GM18526 (cell line): ENCODE data around the gene PTGDS.

Experiments
- POLR2A ChIP-seq: IDR thresholded peaks from 3 replicates; pipeline ENCODE4 v1.6.1; 2011; ENCODE audit not compliant: insufficient read length; ENCODE audit errors: extremely low read depth

Gene PTGDS

GRCh38 chr9:136983656-136984314, 6.5 kb downstream of the PTGDS start:
- no peak for TF ChIP-seq POLR2A

- no peak for TF ChIP-seq POLR2A
These were observed 7.2 kb downstream of the PTGDS start for GRCh38 chr9:136984464-136985026.

GRCh38 chr9:136985027-136985602, 7.8 kb downstream of the PTGDS start:
- TF ChIP-seq POLR2A: no peak

- TF ChIP-seq POLR2A: no peak
These were observed 8.5 kb downstream of the PTGDS start for GRCh38 chr9:136985853-136986252.

GRCh38 chr9:136988872-136989271, 11.6 kb downstream of the PTGDS start:
- TF ChIP-seq POLR2A: no peak

GRCh38 chr9:136990242-136990911, 13.1 kb downstream of the PTGDS start:
- TF ChIP-seq POLR2A: no peak

GRCh38 chr9:136991993-136992818, 14.9 kb downstream of the PTGDS start, which contains the start of gene PAXX:
Gene PAXX, plus strand, starts transcription at chr9:136992422. Its CDS starts 22 bp downstream, at chr9:136992444.
- peak; percentile 56 for TF ChIP-seq POLR2A

- no peak for TF ChIP-seq POLR2A
These were observed 15.6 kb downstream of the PTGDS start for GRCh38 chr9:136992819-136993369.

- TF ChIP-seq POLR2A: no peak
These were observed 17.0 kb downstream of the PTGDS start for GRCh38 chr9:136994180-136994887.

GRCh38 chr9:136994888-136995230, 17.6 kb downstream of the PTGDS start:
- no peak for TF ChIP-seq POLR2A

- TF ChIP-seq POLR2A: no peak
These were observed 18.1 kb downstream of the PTGDS start for GRCh38 chr9:136995362-136995761.

GRCh38 chr9:136995772-136996311, 18.5 kb downstream of the PTGDS start:
- TF ChIP-seq POLR2A: no peak

GRCh38 chr9:136996361-136997292, 19.3 kb downstream of the PTGDS start, which contains the start of gene CLIC3:
Gene CLIC3, minus strand, starts transcription at chr9:136996568. Its CDS starts 25 bp downstream, at chr9:136996543.
- no peak for TF ChIP-seq POLR2A
